ENCODE results near the gene NF2.

Gene NF2

GRCh38 chr22:29638678-29639077 lies 35.2 kb downstream of the NF2 start:
- TF ChIP-seq CTCF (conservative IDR thresholded peaks at IDR 0.05; ENCODE audit: low read depth, low read length), result no peak
- H3K27me3 ChIP-seq (ENCODE audit: insufficient read depth, low read depth), result no peaks in the 10 kb centered on the region
- no peaks in the 10 kb centered on the region for H4K20me1 ChIP-seq (ENCODE audit: insufficient read depth)
- peak overlapping the region; percentile 46; the same call in 1 of the 2 replicates for H3K4me2 ChIP-seq
- H3K36me3 ChIP-seq (ENCODE audit: insufficient read depth), result no peaks in the 10 kb centered on the region
- no peak overlapping the region for H3K27ac ChIP-seq
- peaks cover 48% of the 10 kb centered on the region for H3K4me1 ChIP-seq (ENCODE audit: low read depth, poor library complexity, severe bottlenecking)
- no peaks in the 10 kb centered on the region; the same call in 1 of the 2 replicates for H3K79me2 ChIP-seq (ENCODE audit: insufficient read depth, low read depth)
- H3K4me3 ChIP-seq (IDR thresholded peaks at IDR 0.05; ENCODE audit: insufficient read depth, low read depth, low read length), result no peak overlapping the region
- H3K9ac ChIP-seq, result no peak overlapping the region
- H2AFZ ChIP-seq (ENCODE audit: low read depth), result no peak overlapping the region

- no peak for TF ChIP-seq CTCF (conservative IDR thresholded peaks at IDR 0.05; ENCODE audit: low read depth, low read length)
- Histone ChIP-seq H2AFZ (ENCODE audit: low read depth) (no peak overlapping the region), H3K4me1 (ENCODE audit: low read depth, poor library complexity, severe bottlenecking) (peaks cover 48% of the 10 kb centered on the region), H3K27me3 (ENCODE audit: insufficient read depth, low read depth) (no peaks in the 10 kb centered on the region), H3K36me3 (ENCODE audit: insufficient read depth) (no peaks in the 10 kb centered on the region), H4K20me1 (ENCODE audit: insufficient read depth) (no peaks in the 10 kb centered on the region), H3K4me3 (IDR thresholded peaks at IDR 0.05; ENCODE audit: insufficient read depth, low read depth, low read length) (no peak overlapping the region), H3K9ac (no peak overlapping the region), H3K4me2 (peak overlapping the region; percentile 46; the same call in 1 of the 2 replicates), H3K27ac (no peak overlapping the region), H3K79me2 (ENCODE audit: insufficient read depth, low read depth) (no peaks in the 10 kb centered on the region)
Measured at GRCh38 chr22:29639096-29639495, 35.7 kb downstream of the NF2 start.

- Histone ChIP-seq H3K27me3 (ENCODE audit: insufficient read depth, low read depth) (no peaks in the 10 kb centered on the region), H4K20me1 (ENCODE audit: insufficient read depth) (no peaks in the 10 kb centered on the region), H3K4me2 (peak overlapping the region; percentile 63), H3K36me3 (ENCODE audit: insufficient read depth) (no peaks in the 10 kb centered on the region), H3K4me1 (ENCODE audit: low read depth, poor library complexity, severe bottlenecking) (peaks cover 48% of the 10 kb centered on the region), H3K79me2 (ENCODE audit: insufficient read depth, low read depth) (no peaks in the 10 kb centered on the region), H3K27ac (peak overlapping the region; percentile 43; the same call in 1 of the 2 replicates), H3K9ac (no peak overlapping the region; the same call in 1 of the 2 replicates), H3K4me3 (IDR thresholded peaks at IDR 0.05; ENCODE audit: insufficient read depth, low read depth, low read length) (no peak overlapping the region), H2AFZ (ENCODE audit: low read depth) (no peak overlapping the region)
- TF ChIP-seq CTCF (conservative IDR thresholded peaks at IDR 0.05; ENCODE audit: low read depth, low read length), result no peak
Measured at GRCh38 chr22:29641042-29641699, 37.7 kb downstream of the NF2 start.

GRCh38 chr22:29641700-29642330 lies 38.4 kb downstream of the NF2 start:
- Histone ChIP-seq H2AFZ (ENCODE audit: low read depth) (no peak overlapping the region), H3K79me2 (ENCODE audit: insufficient read depth, low read depth) (no peaks in the 10 kb centered on the region), H3K9ac (no peak overlapping the region; the same call in 1 of the 2 replicates), H4K20me1 (ENCODE audit: insufficient read depth) (no peaks in the 10 kb centered on the region), H3K4me3 (IDR thresholded peaks at IDR 0.05; ENCODE audit: insufficient read depth, low read depth, low read length) (no peak overlapping the region), H3K36me3 (ENCODE audit: insufficient read depth) (no peaks in the 10 kb centered on the region), H3K4me2 (peak overlapping the region; percentile 63), H3K27ac (peak overlapping the region; percentile 43; the same call in 1 of the 2 replicates), H3K27me3 (ENCODE audit: insufficient read depth, low read depth) (no peaks in the 10 kb centered on the region), H3K4me1 (ENCODE audit: low read depth, poor library complexity, severe bottlenecking) (peaks cover 53% of the 10 kb centered on the region)
- no peak for TF ChIP-seq CTCF (conservative IDR thresholded peaks at IDR 0.05; ENCODE audit: low read depth, low read length)

All from KMS-11 (cell line).